HepG2 (cell line): ENCODE data around the gene GPR68. TPM values are rescaled to one million over a fixed set of nuclear protein-coding genes. Genes with fewer than 3 reads are reported as not detected.

Source experiments
- ATAC-seq: fragments of 200-7000 bp; cut with Tn5 transposase; 3 replicates; pipeline ENCODE4 v1.9.1; 2020; ENCODE audit warnings: mild to moderate bottlenecking, moderate library complexity
- BruUV-seq: library from RNA; stranded (reverse); fragments of 400-500 nt; replicated peaks from 2 replicates; lab custom pipeline; 2021; lab: Mats Ljungman, UMichigan
- CTCF ChIA-PET: fragments of 300-600 bp; formaldehyde crosslinking; extraction: SDS; loops from one replicate; lab custom pipeline; 2021; ENCODE audit warnings: low total read pairs, inconsistent platforms, low intra/inter-chr PET ratio; lab: Yijun Ruan, JAX
- POLR2A ChIA-PET: fragments of 350-600 bp; sonication (Branson Sonifier 250); formaldehyde crosslinking; loops from one replicate; lab custom pipeline; 2020; ENCODE audit warnings: antibody characterized with exemption, inconsistent platforms; lab: Yijun Ruan, JAX
- DNase-seq: peaks from one replicate; pipeline ENCODE4 v3.0.0-alpha.2; 2015; ENCODE audit warnings: low spot score
- FAIRE-seq: peaks from 3 replicates; lab custom pipeline; 2011; peaks lifted over from hg19 to GRCh38; lab: Jason Lieb, UNC
- H2AFZ ChIP-seq: one replicate; pipeline ENCODE4 v1.6.1; 2011; ENCODE audit warnings: low read length, inconsistent platforms
- H3K27ac ChIP-seq: fragments of 300-600 bp; 3 replicates; pipeline ENCODE4 v1.8.0; 2011; ENCODE audit warnings: mixed run types, mild to moderate bottlenecking, mixed read lengths, low read length, inconsistent platforms; ENCODE audit not compliant: insufficient read depth; ENCODE audit errors: extremely low read length
- H3K27me3 ChIP-seq, 2 experiments: fragments of 200-600 bp in 1 of 2; 2 replicates in 1 of 2; 3 replicates in 1 of 2; pipeline versions ENCODE4 v1.6.0 to v1.8.0; 2011; ENCODE audit warnings: low read length in 2 of 2, mild to moderate bottlenecking in 2 of 2, moderate library complexity in 2 of 2, inconsistent platforms in 1 of 2; ENCODE audit not compliant: insufficient read depth in 2 of 2, control insufficient read depth in 1 of 2
- H3K36me3 ChIP-seq, 2 experiments: fragments of 200-600 bp in 1 of 2; replicated peaks in 1 of 2; 2 replicates in 1 of 2; 3 replicates in 1 of 2; pipeline versions ENCODE4 v1.5.1 to v1.8.0; 2011; ENCODE audit warnings: low read length in 2 of 2, inconsistent platforms in 1 of 2; ENCODE audit not compliant: insufficient read depth in 2 of 2, control insufficient read depth in 1 of 2
- H3K4me1 ChIP-seq: 2 replicates; pipeline ENCODE4 v1.5.1; 2012; ENCODE audit warnings: low read length, inconsistent platforms; ENCODE audit not compliant: insufficient read depth
- H3K4me2 ChIP-seq: 2 replicates; pipeline ENCODE4 v1.6.0; 2011; ENCODE audit warnings: low read depth, low read length, inconsistent platforms
- H3K4me3 ChIP-seq, 3 experiments: fragments of 200-600 bp in 1 of 3; sonication (generic), shearing (Covaris generic) in 1 of 3; replicated peaks in 1 of 3; 2 replicates each; pipeline ENCODE4 v1.5.1; 2011 to 2016; ENCODE audit warnings: low read length in 3 of 3, inconsistent platforms in 2 of 3, low read depth in 2 of 3, mild to moderate bottlenecking in 2 of 3, control low read depth in 1 of 3, mixed read lengths in 1 of 3; ENCODE audit not compliant: insufficient read depth in 1 of 3
- H3K79me2 ChIP-seq: one replicate; pipeline ENCODE4 v1.6.1; 2011; ENCODE audit warnings: low read length, inconsistent platforms; ENCODE audit not compliant: insufficient read depth
- H3K9ac ChIP-seq: 2 replicates; pipeline ENCODE4 v1.6.0; 2011; ENCODE audit warnings: mild to moderate bottlenecking, low read depth, low read length, inconsistent platforms; ENCODE audit not compliant: insufficient read depth
- H3K9me3 ChIP-seq: 2 replicates; pipeline ENCODE4 v1.5.1; 2012; ENCODE audit warnings: mild to moderate bottlenecking, low read length
- H4K20me1 ChIP-seq: 2 replicates; pipeline ENCODE4 v1.6.0; 2011; ENCODE audit warnings: inconsistent platforms, mild to moderate bottlenecking, low read length, moderate library complexity; ENCODE audit not compliant: insufficient read depth
- FOXK2 ChIP-seq: fragments of 450-650 bp; IDR thresholded peaks from 2 replicates; pipeline ENCODE4 v1.6.1; 2016
- FOXP1 ChIP-seq, 2 experiments: fragments of 450-650 bp in 1 of 2; IDR thresholded peaks; 2 replicates each; pipeline ENCODE4 v1.6.1; 2017 to 2018; ENCODE audit warnings: antibody characterized with exemption in 1 of 2
- IRX3 ChIP-seq: sonication (generic); formaldehyde crosslinking; IDR thresholded peaks from 2 replicates; pipeline ENCODE4 v1.8.1; 2023; ENCODE audit warnings: mild to moderate bottlenecking, low read depth, missing genetic modification reagents, borderline replicate concordance
- MBD4 ChIP-seq: IDR thresholded peaks from 2 replicates; pipeline ENCODE4 v1.6.1; 2012; ENCODE audit warnings: low read length, inconsistent platforms, borderline replicate concordance
- MLX ChIP-seq: IDR thresholded peaks from 2 replicates; pipeline ENCODE4 v1.6.1; 2016
- SCMH1 ChIP-seq: sonication (generic); formaldehyde crosslinking; IDR thresholded peaks from 2 replicates; pipeline ENCODE4 v1.9.0; 2021; ENCODE audit warnings: missing genetic modification reagents, mild to moderate bottlenecking, borderline replicate concordance
- SKI ChIP-seq: fragments of 450-650 bp; IDR thresholded peaks from one replicate; pipeline ENCODE4 v1.6.1; 2018; ENCODE audit warnings: mild to moderate bottlenecking; ENCODE audit not compliant: partially characterized antibody
- SMAD3 ChIP-seq: sonication (generic); formaldehyde crosslinking; IDR thresholded peaks from 2 replicates; pipeline ENCODE4 v1.4.0; 2020; ENCODE audit warnings: missing genetic modification reagents
- THRA ChIP-seq: sonication (generic); formaldehyde crosslinking; IDR thresholded peaks from 2 replicates; pipeline ENCODE4 v1.4.0; 2020; ENCODE audit warnings: missing genetic modification reagents, borderline replicate concordance
- ZKSCAN8 ChIP-seq: IDR thresholded peaks from 2 replicates; pipeline ENCODE4 v1.6.1; 2016; ENCODE audit warnings: borderline replicate concordance, missing genetic modification reagents, missing compliant biosample characterization
- ZNF451 ChIP-seq: sonication (generic); formaldehyde crosslinking; IDR thresholded peaks from 2 replicates; pipeline ENCODE4 v1.5.0; 2020; ENCODE audit warnings: mild to moderate bottlenecking, missing genetic modification reagents
- ZNF562 ChIP-seq: sonication (generic); formaldehyde crosslinking; IDR thresholded peaks from 2 replicates; pipeline ENCODE4 v1.8.0; 2022; ENCODE audit warnings: missing genetic modification reagents, borderline replicate concordance
- ZNF644 ChIP-seq: IDR thresholded peaks from 2 replicates; pipeline ENCODE4 v1.6.1; 2016; ENCODE audit warnings: low read depth
- ZNF761 ChIP-seq: sonication (generic); formaldehyde crosslinking; conservative IDR thresholded peaks from 2 replicates; pipeline ENCODE4 v1.4.0; 2020; ENCODE audit warnings: mild to moderate bottlenecking, missing genetic modification reagents
- ZNF891 ChIP-seq: sonication (generic); formaldehyde crosslinking; IDR thresholded peaks from 2 replicates; pipeline ENCODE4 v1.5.0; 2020; ENCODE audit warnings: mild to moderate bottlenecking, missing genetic modification reagents
- ZSCAN29 ChIP-seq: sonication (generic); formaldehyde crosslinking; conservative IDR thresholded peaks from 2 replicates; pipeline ENCODE4 v1.4.0; 2020; ENCODE audit warnings: mild to moderate bottlenecking, missing genetic modification reagents
- whole genome bisulfite sequencing: methylation state at CpG from one replicate; pipeline ENCODE4 v1.1.6; 2017; ENCODE audit warnings: low lambda C conversion rate; 5-methylcytosine and 5-hydroxymethylcytosine counted together
- in situ Hi-C: cut with HindIII; loops from 2 replicates; pipeline ENCODE4 v1.10.0; 2017; ENCODE audit warnings: low pct_unique_long_range_greater_than_20kb; ENCODE audit not compliant: extremely low pct_ligation_motif_present
- intact Hi-C: fragments of 100-400 bp; cut with micrococcal nuclease; formaldehyde crosslinking; loops from one replicate; pipeline ENCODE4 v1.10.0; 2022; ENCODE audit not compliant: unreplicated experiment
- polyA plus RNA-seq, 8 experiments: library from polyadenylated mRNA; depleted of rRNA in 3 of 8; stranded (reverse) in 7 of 8; unstranded in 1 of 8; fragments of >200 nt; fragmentation: Illumina TruSeq in 4 of 8; extraction: Trizol in 4 of 8; gene quantifications; 2 replicates each; pipeline versions ENCODE4 v1.2.1 to v1.2.3, GENCODE V29; 2011 to 2016; ENCODE audit warnings: low read depth in 4 of 8, missing spikeins in 1 of 8, mixed read lengths in 1 of 8; ENCODE audit not compliant: insufficient read depth in 1 of 8
- total RNA-seq, 5 experiments: library from RNA; depleted of rRNA; stranded (reverse); fragments of >200 nt; fragmentation: Illumina TruSeq; extraction: Trizol; gene quantifications; 2 replicates each; pipeline ENCODE4 v1.2.3, GENCODE V29; 2016; ENCODE audit warnings: low read depth in 1 of 5

The GPR68 gene
- total and polyA plus RNA-seq, 2 of the 13 experiments (the other 11 are each of a cell fraction or from before 2014, with no cell fraction given): not detected

- Histone ChIP-seq H2AFZ (no peak overlapping the region), H4K20me1 (no peaks in the 10 kb centered on the region), H3K4me1 (no peaks in the 10 kb centered on the region), H3K9me3 (no peaks in the 10 kb centered on the region), H3K4me2 (no peak overlapping the region), H3K36me3 (peaks cover 14 to 35% of the 10 kb centered on the region in 2 experiments), H3K79me2 (no peaks in the 10 kb centered on the region), H3K4me3 (no peak overlapping the region), H3K27me3 (no peaks in the 10 kb centered on the region), H3K27ac (no peak overlapping the region), H3K9ac (no peak overlapping the region)
- ATAC-seq (no peak), FAIRE-seq (no peak), DNase-seq (no peak)
- TF ChIP-seq ZNF761 (CRISPR knock-in tag) (no peak), SCMH1 (CRISPR knock-in tag) (no peak), FOXP1 (IDR thresholded peaks at IDR 0.05) (no peak), FOXP1 (CRISPR knock-in tag; IDR thresholded peaks at IDR 0.05) (no peak), SKI (no peak), ZNF891 (CRISPR knock-in tag) (no peak), ZKSCAN8 (CRISPR knock-in tag) (no peak), ZNF451 (CRISPR knock-in tag) (no peak), MBD4 (no peak), SMAD3 (no peak), MLX (no peak), ZSCAN29 (no peak), ZNF644 (CRISPR knock-in tag) (no peak), THRA (no peak), IRX3 (CRISPR knock-in tag) (no peak), FOXK2 (no peak), ZNF562 (no peak)
- intact Hi-C loops: no loop called here
- CTCF ChIA-PET: no interaction called here
- no TSS peak for BruUV-seq
- WGBS: 96% methylated on average over 15 of the region's 15 CpGs
- in situ Hi-C loops: no loop called here
- POLR2A ChIA-PET: no interaction called here
Measured at GRCh38 chr14:91292491-91292890, 48.0 kb upstream of the GPR68 start.
